HG02943 (cell line): ENCODE data around the gene GALNT8.
"Not testable (repeated sequence)": the region's sequence is repeated elsewhere in the genome, so short reads cannot be mapped to it uniquely, and the experiment has no call there.

Experiments used
- ATAC-seq: cut with Tn5 transposase; IDR thresholded peaks from one replicate; pipeline ENCODE4 v1.9.1; 2021; ENCODE audit warnings: mild to moderate bottlenecking, low read depth, moderate library complexity; ENCODE audit not compliant: unreplicated experiment

Gene GALNT8

GRCh38 chr12:4719821-4720636, at the start of gene GALNT8:
Gene GALNT8, plus strand, starts transcription at chr12:4720400. Its CDS starts 278 bp downstream, at chr12:4720678.
- ATAC-seq, result no peak

GRCh38 chr12:4679711-4680110, 40.5 kb upstream of the GALNT8 start:
- ATAC-seq, result no peak

GRCh38 chr12:4681732-4682131, 38.5 kb upstream of the GALNT8 start:
- no peak for ATAC-seq

- ATAC-seq, result no peak
Observed at GRCh38 chr12:4685317-4685716, 34.9 kb upstream of the GALNT8 start.

GRCh38 chr12:4690760-4691159, 29.4 kb upstream of the GALNT8 start:
- ATAC-seq, result no peak

GRCh38 chr12:4700621-4701026, 19.6 kb upstream of the GALNT8 start:
- ATAC-seq, result no peak

GRCh38 chr12:4701395-4702190, 18.6 kb upstream of the GALNT8 start:
- no peak for ATAC-seq

- no peak for ATAC-seq
Observed at GRCh38 chr12:4703676-4704075, 16.5 kb upstream of the GALNT8 start.

- ATAC-seq, result no peak
Observed at GRCh38 chr12:4705824-4706223, 14.4 kb upstream of the GALNT8 start.

GRCh38 chr12:4707306-4707705, 12.9 kb upstream of the GALNT8 start:
- no peak for ATAC-seq

GRCh38 chr12:4710113-4710512, 10.1 kb upstream of the GALNT8 start:
- no peak for ATAC-seq

- no peak for ATAC-seq
Observed at GRCh38 chr12:4714879-4715278, 5.3 kb upstream of the GALNT8 start.

- no peak for ATAC-seq
Observed at GRCh38 chr12:4717806-4718205, 2.4 kb upstream of the GALNT8 start.

GRCh38 chr12:4720637-4720995, 416 bp downstream of the GALNT8 start:
- no peak for ATAC-seq

GRCh38 chr12:4721587-4721986, 1.4 kb downstream of the GALNT8 start:
- ATAC-seq, result not testable (repeated sequence)

GRCh38 chr12:4723226-4723625, 3.0 kb downstream of the GALNT8 start:
- ATAC-seq, result no peak

- no peak for ATAC-seq
Observed at GRCh38 chr12:4725057-4725456, 4.9 kb downstream of the GALNT8 start.

GRCh38 chr12:4734625-4735340, 14.6 kb downstream of the GALNT8 start:
- no peak for ATAC-seq

- ATAC-seq, result no peak
Observed at GRCh38 chr12:4736091-4736490, 15.9 kb downstream of the GALNT8 start.

- ATAC-seq, result no peak
Observed at GRCh38 chr12:4738541-4738940, 18.3 kb downstream of the GALNT8 start.

GRCh38 chr12:4742416-4742970, 22.3 kb downstream of the GALNT8 start:
- ATAC-seq, result no peak
